HepG2 (cell line): ENCODE data around the gene MESD. TPM values are rescaled to one million over a fixed set of nuclear protein-coding genes. Genes with fewer than 3 reads are reported as not detected.

ENCODE experiments used
- ATAC-seq: fragments of 200-7000 bp; cut with Tn5 transposase; 3 replicates; pipeline ENCODE4 v1.9.1; 2020; ENCODE audit warnings: mild to moderate bottlenecking, moderate library complexity
- BruUV-seq: library from RNA; stranded (reverse); fragments of 400-500 nt; replicated peaks from 2 replicates; lab custom pipeline; 2021; lab: Mats Ljungman, UMichigan
- CTCF ChIA-PET: fragments of 300-600 bp; formaldehyde crosslinking; extraction: SDS; loops from one replicate; lab custom pipeline; 2021; ENCODE audit warnings: low total read pairs, inconsistent platforms, low intra/inter-chr PET ratio; lab: Yijun Ruan, JAX
- POLR2A ChIA-PET: fragments of 350-600 bp; sonication (Branson Sonifier 250); formaldehyde crosslinking; loops from one replicate; lab custom pipeline; 2020; ENCODE audit warnings: antibody characterized with exemption, inconsistent platforms; lab: Yijun Ruan, JAX
- DNase-seq: peaks from one replicate; pipeline ENCODE4 v3.0.0-alpha.2; 2015; ENCODE audit warnings: low spot score
- FAIRE-seq: peaks from 3 replicates; lab custom pipeline; 2011; peaks lifted over from hg19 to GRCh38; lab: Jason Lieb, UNC
- H2AFZ ChIP-seq: one replicate; pipeline ENCODE4 v1.6.1; 2011; ENCODE audit warnings: low read length, inconsistent platforms
- H3K27ac ChIP-seq: fragments of 300-600 bp; 3 replicates; pipeline ENCODE4 v1.8.0; 2011; ENCODE audit warnings: mixed run types, mild to moderate bottlenecking, mixed read lengths, low read length, inconsistent platforms; ENCODE audit not compliant: insufficient read depth; ENCODE audit errors: extremely low read length
- H3K27me3 ChIP-seq, 2 experiments: fragments of 200-600 bp in 1 of 2; 2 replicates in 1 of 2; 3 replicates in 1 of 2; pipeline versions ENCODE4 v1.6.0 to v1.8.0; 2011; ENCODE audit warnings: low read length in 2 of 2, mild to moderate bottlenecking in 2 of 2, moderate library complexity in 2 of 2, inconsistent platforms in 1 of 2; ENCODE audit not compliant: insufficient read depth in 2 of 2, control insufficient read depth in 1 of 2
- H3K36me3 ChIP-seq, 2 experiments: fragments of 200-600 bp in 1 of 2; replicated peaks in 1 of 2; 2 replicates in 1 of 2; 3 replicates in 1 of 2; pipeline versions ENCODE4 v1.5.1 to v1.8.0; 2011; ENCODE audit warnings: low read length in 2 of 2, inconsistent platforms in 1 of 2; ENCODE audit not compliant: insufficient read depth in 2 of 2, control insufficient read depth in 1 of 2
- H3K4me1 ChIP-seq: 2 replicates; pipeline ENCODE4 v1.5.1; 2012; ENCODE audit warnings: low read length, inconsistent platforms; ENCODE audit not compliant: insufficient read depth
- H3K4me2 ChIP-seq: 2 replicates; pipeline ENCODE4 v1.6.0; 2011; ENCODE audit warnings: low read depth, low read length, inconsistent platforms
- H3K4me3 ChIP-seq, 3 experiments: fragments of 200-600 bp in 1 of 3; sonication (generic), shearing (Covaris generic) in 1 of 3; replicated peaks in 1 of 3; 2 replicates each; pipeline ENCODE4 v1.5.1; 2011 to 2016; ENCODE audit warnings: low read length in 3 of 3, inconsistent platforms in 2 of 3, low read depth in 2 of 3, mild to moderate bottlenecking in 2 of 3, control low read depth in 1 of 3, mixed read lengths in 1 of 3; ENCODE audit not compliant: insufficient read depth in 1 of 3
- H3K79me2 ChIP-seq: one replicate; pipeline ENCODE4 v1.6.1; 2011; ENCODE audit warnings: low read length, inconsistent platforms; ENCODE audit not compliant: insufficient read depth
- H3K9ac ChIP-seq: 2 replicates; pipeline ENCODE4 v1.6.0; 2011; ENCODE audit warnings: mild to moderate bottlenecking, low read depth, low read length, inconsistent platforms; ENCODE audit not compliant: insufficient read depth
- H3K9me3 ChIP-seq: 2 replicates; pipeline ENCODE4 v1.5.1; 2012; ENCODE audit warnings: mild to moderate bottlenecking, low read length
- H4K20me1 ChIP-seq: 2 replicates; pipeline ENCODE4 v1.6.0; 2011; ENCODE audit warnings: inconsistent platforms, mild to moderate bottlenecking, low read length, moderate library complexity; ENCODE audit not compliant: insufficient read depth
- CENPBD1 ChIP-seq: sonication (generic); formaldehyde crosslinking; IDR thresholded peaks from 2 replicates; pipeline ENCODE4 v1.8.0; 2022; ENCODE audit warnings: missing genetic modification reagents, low read depth, mild to moderate bottlenecking, borderline replicate concordance
- DNMT3B ChIP-seq: conservative IDR thresholded peaks from 2 replicates; pipeline ENCODE4 v1.6.1; 2016; ENCODE audit warnings: missing biosample characterization, control low read depth
- MEF2D ChIP-seq: sonication (generic); formaldehyde crosslinking; IDR thresholded peaks from 2 replicates; pipeline ENCODE4 v1.5.1; 2020; ENCODE audit warnings: mild to moderate bottlenecking, missing genetic modification reagents
- NFRKB ChIP-seq: fragments of 450-650 bp; IDR thresholded peaks from 2 replicates; pipeline ENCODE4 v1.6.1; 2017
- PRPF4 ChIP-seq: fragments of 200-400 bp; formaldehyde crosslinking; IDR thresholded peaks from 2 replicates; pipeline ENCODE4 v1.6.1; 2016; ENCODE audit warnings: low read length, low read depth; ENCODE audit not compliant: poor library complexity, severe bottlenecking
- RBM39 ChIP-seq: fragments of 200-400 bp; formaldehyde crosslinking; IDR thresholded peaks from one replicate; pipeline ENCODE4 v1.6.1; 2018; ENCODE audit warnings: antibody characterized with exemption, mild to moderate bottlenecking, low read depth, low read length; ENCODE audit not compliant: poor library complexity, severe bottlenecking
- SKIL ChIP-seq: sonication (generic); formaldehyde crosslinking; IDR thresholded peaks from 2 replicates; pipeline ENCODE4 v1.8.0; 2022; ENCODE audit warnings: missing genetic modification reagents, mild to moderate bottlenecking, moderate library complexity, borderline replicate concordance
- TERF1 ChIP-seq: sonication (generic); formaldehyde crosslinking; IDR thresholded peaks from 2 replicates; pipeline ENCODE4 v1.8.0; 2022; ENCODE audit warnings: mild to moderate bottlenecking, missing genetic modification reagents, moderate library complexity
- ZNF569 ChIP-seq: sonication (generic); formaldehyde crosslinking; IDR thresholded peaks from 2 replicates; pipeline ENCODE4 v1.5.0; 2020; ENCODE audit warnings: mild to moderate bottlenecking, missing genetic modification reagents, moderate library complexity, borderline replicate concordance
- ZNF777 ChIP-seq: sonication (generic); formaldehyde crosslinking; IDR thresholded peaks from 2 replicates; pipeline ENCODE4 v1.4.0; 2020; ENCODE audit warnings: missing genetic modification reagents
- ZSCAN29 ChIP-seq: sonication (generic); formaldehyde crosslinking; conservative IDR thresholded peaks from 2 replicates; pipeline ENCODE4 v1.4.0; 2020; ENCODE audit warnings: mild to moderate bottlenecking, missing genetic modification reagents
- WGBS: methylation state at CpG from one replicate; pipeline ENCODE4 v1.1.6; 2017; ENCODE audit warnings: low lambda C conversion rate; 5-methylcytosine and 5-hydroxymethylcytosine counted together
- in situ Hi-C: cut with HindIII; loops from 2 replicates; pipeline ENCODE4 v1.10.0; 2017; ENCODE audit warnings: low pct_unique_long_range_greater_than_20kb; ENCODE audit not compliant: extremely low pct_ligation_motif_present
- intact Hi-C: fragments of 100-400 bp; cut with micrococcal nuclease; formaldehyde crosslinking; loops from one replicate; pipeline ENCODE4 v1.10.0; 2022; ENCODE audit not compliant: unreplicated experiment
- polyA plus RNA-seq, 8 experiments: library from polyadenylated mRNA; depleted of rRNA in 3 of 8; stranded (reverse) in 7 of 8; unstranded in 1 of 8; fragments of >200 nt; fragmentation: Illumina TruSeq in 4 of 8; extraction: Trizol in 4 of 8; gene quantifications; 2 replicates each; pipeline versions ENCODE4 v1.2.1 to v1.2.3, GENCODE V29; 2011 to 2016; ENCODE audit warnings: low read depth in 4 of 8, missing spikeins in 1 of 8, mixed read lengths in 1 of 8; ENCODE audit not compliant: insufficient read depth in 1 of 8
- total RNA-seq, 5 experiments: library from RNA; depleted of rRNA; stranded (reverse); fragments of >200 nt; fragmentation: Illumina TruSeq; extraction: Trizol; gene quantifications; 2 replicates each; pipeline ENCODE4 v1.2.3, GENCODE V29; 2016; ENCODE audit warnings: low read depth in 1 of 5

Gene MESD
- total and polyA plus RNA-seq, 2 of the 13 experiments (the other 11 are each of a cell fraction or from before 2014, with no cell fraction given) = 18.0 to 46.2 TPM

GRCh38 chr15:81030301-81030750 is 40.7 kb upstream of the MESD start:
- H3K4me2 ChIP-seq = no peak overlapping the region
- BruUV-seq = no TSS peak
- TF ChIP-seq SKIL (no peak), CENPBD1 (CRISPR knock-in tag) (no peak), ZNF569 (CRISPR knock-in tag) (no peak), RBM39 (no peak), DNMT3B (CRISPR knock-in tag) (no peak), ZSCAN29 (CRISPR knock-in tag) (no peak), MEF2D (CRISPR knock-in tag) (no peak), PRPF4 (no peak), TERF1 (no peak), ZNF777 (CRISPR knock-in tag) (no peak), NFRKB (no peak)
- TF ChIP-seq, all 625 proteins: peak for 0
- H3K27ac ChIP-seq = no peak overlapping the region
- ChIA-PET CTCF (no interaction called here), POLR2A (no interaction called here)
- no peaks in the 10 kb centered on the region for H4K20me1 ChIP-seq
- no peak overlapping the region for H3K9ac ChIP-seq
- FAIRE-seq (no peak), DNase-seq (no peak), ATAC-seq (no peak)
- 3% methylated on average over 3 of the region's 3 CpGs for WGBS
- in situ Hi-C loops = no loop called here
- intact Hi-C loops = no loop called here
- no peaks in the 10 kb centered on the region; a peak in 1 of 5 replicates for H3K27me3 ChIP-seq
- H3K4me3 ChIP-seq = no peak overlapping the region
- no peak overlapping the region for H2AFZ ChIP-seq
- H3K79me2 ChIP-seq = no peaks in the 10 kb centered on the region
- H3K36me3 ChIP-seq = no peaks in the 10 kb centered on the region
- H3K4me1 ChIP-seq = no peaks in the 10 kb centered on the region; the same call in 1 of the 2 replicates
- H3K9me3 ChIP-seq = no peaks in the 10 kb centered on the region
